Stromal cell of bone marrow (primary cell): ENCODE measurements around the gene CCDC69.
"Not testable (repeated sequence)": the region's sequence is repeated elsewhere in the genome, so short reads cannot be mapped to it uniquely, and the experiment has no call there.

Source experiments
- DNase-seq: peaks from one replicate; pipeline ENCODE4 v3.0.0-alpha.2; 2012; ENCODE audit warnings: low read depth

The CCDC69 gene

DNA sequence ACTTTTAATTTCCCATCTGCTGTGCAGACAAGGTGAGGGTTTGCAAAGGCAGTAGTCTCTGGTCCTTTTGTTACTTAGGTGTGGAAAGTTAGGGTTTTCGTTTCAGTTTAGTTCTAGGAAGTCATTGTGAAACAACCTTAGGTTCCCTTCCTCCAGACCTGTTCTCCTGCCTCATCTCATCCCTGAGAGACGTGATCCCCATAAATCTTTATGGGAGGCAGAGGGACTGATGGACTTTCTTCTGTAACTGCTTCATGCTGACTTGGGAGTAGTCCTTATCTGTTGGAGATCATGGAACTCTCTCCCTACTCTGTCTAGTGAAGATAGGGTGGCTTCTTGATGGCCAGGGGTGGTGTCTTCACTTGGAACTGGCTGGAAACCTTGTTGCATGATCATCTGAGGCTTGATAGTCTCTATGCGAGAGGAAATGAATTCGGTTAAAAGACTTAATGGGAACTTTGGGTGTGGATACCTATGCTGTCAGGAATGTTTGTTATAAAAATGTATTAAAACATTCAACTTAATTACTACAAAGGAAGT is 21.9 kb upstream of the CCDC69 start:
- no peak for DNase-seq

DNA sequence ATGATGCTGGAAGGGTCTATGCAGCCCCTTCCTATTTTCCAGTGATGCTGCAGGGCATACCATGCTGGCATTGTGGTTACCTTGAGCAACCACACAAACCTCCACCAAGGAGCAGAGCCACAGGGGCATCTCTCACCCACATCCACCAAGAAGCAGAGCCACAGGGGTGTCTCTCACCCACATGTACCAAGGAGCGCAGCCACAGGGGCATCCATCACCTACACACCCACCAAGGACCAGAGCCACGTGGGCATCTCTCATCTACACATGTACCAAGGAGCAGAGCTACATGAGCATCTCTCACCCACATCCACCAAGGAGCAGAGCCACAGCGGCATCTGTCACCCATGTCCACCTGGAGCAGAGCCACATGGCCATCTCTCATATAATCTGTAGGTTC is 20.3 kb upstream of the CCDC69 start:
- no peak for DNase-seq

DNA sequence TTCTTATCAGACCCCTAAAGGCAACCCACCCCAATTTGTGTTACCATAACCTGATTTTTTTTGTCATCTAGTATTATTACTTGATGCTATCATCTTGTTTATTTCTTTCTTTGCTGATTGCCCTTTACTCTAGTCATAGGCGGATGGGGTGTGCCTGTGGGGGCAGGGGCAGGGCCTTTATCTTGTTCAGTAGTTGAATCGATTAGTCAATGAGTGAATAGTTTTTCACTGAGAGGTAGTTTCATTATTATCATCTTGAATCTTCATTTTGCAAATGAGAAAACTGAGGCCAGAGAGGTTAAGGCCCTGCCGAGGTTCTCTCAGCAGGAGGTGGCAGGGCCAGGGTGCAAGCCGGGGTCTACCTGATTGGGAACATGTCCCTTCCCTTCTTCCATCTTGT is 19.7 kb upstream of the CCDC69 start:
- DNase-seq = no peak

DNA sequence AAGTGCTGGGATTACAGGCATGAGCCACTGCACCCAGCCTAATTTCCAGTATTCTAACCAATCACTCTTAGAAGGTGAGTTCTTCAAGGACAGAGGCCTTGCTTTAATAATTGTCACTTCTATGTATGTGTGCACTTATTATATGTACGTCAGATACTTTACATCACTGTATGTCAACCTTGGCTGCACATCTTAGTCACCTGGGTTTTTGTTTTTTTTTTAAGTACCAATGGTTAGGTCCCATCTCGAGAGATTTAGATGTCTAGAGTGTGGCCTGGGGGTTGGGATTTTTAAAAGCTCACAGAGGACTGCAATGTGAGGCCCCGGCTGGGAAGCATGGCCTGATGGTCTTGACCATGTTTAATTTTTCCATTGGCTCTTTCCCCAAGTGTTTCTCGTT is 19.2 kb upstream of the CCDC69 start:
- DNase-seq = no peak

DNA sequence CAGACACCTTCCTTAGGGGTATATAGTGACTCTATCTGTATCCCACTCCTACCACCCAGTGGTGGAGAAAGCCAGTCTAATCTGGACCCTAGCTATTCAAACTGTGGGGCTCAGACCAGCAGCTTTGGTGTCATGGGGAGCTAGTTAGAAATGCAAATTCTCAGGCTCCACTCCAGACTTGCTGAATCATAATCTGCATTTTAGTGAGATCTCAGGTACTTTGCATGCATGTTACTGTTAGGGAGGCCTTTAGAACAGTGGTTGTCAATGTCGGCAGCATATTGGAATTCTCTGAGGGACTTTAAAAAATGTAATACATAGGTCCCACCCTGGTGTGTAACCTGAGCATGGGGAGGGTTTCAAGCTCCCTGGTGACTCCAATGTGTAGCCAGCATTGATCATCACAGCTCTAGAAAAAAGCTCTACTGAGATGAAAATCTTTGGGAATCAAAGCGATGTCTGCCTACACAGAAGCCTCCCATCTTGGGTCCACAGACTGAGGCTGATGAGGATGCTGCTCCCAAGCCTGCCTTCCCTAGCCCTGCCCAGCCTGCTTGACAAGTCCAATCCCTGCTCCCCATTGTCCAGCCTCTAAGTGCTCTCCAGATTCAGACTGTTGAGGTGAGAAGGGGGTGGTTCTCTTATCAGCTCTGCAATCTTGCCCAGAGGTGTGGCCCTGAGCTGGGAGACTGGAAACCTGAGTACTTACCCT is 17.2 kb upstream of the CCDC69 start:
- no peak for DNase-seq

DNA sequence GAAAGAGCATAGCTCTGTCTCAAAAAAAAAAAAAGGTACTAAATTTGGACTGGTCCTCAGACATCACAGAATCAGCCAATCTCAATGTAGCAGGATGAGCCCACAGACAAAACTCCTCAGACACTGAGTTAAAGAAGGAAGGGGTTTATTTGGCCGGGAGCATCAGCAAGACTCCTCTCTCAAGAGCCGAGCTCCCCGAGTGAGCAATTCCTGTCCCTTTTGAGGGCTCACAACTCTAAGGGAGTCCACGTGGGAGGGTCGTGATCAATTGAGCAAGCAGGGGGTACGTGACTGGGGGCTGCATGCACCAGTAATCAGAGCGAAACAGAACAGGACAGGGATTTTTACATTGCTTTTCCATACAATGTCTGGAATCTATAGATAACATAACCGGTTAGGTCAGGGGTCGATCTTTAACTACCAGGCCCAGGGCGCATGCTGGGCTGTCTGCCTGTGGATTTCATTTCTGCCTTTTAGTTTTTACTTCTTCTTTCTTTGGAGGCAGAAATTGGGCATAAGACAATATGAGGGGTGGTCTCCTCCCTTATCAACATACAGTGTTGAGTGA is 16.5 kb upstream of the CCDC69 start:
- not testable (repeated sequence) for DNase-seq

DNA sequence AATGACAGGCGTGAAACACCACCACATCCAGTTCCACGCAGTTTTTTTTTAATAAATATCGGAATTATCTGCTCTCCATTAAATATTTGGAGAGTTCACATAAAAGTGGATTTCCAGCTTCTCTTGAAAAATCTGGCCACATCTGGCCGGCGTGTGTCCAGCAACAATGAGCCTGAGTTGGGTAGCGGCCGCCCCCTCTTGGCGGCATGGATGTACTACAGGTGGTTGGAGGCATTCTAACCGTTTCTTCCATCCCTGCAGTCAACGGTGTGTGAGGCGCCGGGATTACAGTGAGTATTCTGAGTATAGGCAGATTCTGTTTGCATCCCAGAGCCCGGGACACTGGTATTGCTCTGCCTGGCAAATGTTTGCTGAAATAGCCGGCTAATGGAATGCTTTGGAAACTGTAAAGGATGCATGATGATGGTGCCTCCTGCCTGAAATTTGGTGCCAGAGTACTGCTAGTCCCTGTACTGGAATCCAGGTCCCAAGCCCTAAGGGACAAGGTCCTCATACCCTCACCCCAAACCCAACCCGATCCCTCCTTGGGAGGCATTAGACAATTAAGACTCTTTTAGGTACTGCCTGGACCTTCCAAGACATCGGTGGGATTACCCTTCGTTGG is 15.5 kb upstream of the CCDC69 start:
- DNase-seq = peak; percentile 45

DNA sequence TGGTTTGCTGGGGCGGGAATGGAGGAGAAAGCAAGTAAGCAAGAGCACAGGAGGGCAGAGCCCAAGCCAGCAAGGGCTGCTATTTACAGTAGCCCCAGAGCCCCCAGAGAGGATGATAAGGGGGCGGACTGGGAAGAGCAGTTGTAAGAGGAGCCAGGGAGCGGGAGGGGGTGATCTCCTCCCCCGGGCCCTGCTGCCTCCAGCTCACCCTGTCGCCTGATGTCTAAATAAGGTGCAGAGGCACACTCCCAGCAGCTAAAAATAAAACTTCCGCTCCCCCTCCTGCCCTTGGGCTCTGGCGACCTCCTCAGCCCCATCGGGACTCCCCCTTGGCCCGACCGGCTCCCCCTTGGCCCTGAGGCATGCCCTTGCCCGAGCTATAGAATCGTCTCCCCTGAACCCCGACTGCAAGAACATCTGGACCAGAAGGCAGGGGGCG is 14.4 kb upstream of the CCDC69 start:
- DNase-seq = no peak

DNA sequence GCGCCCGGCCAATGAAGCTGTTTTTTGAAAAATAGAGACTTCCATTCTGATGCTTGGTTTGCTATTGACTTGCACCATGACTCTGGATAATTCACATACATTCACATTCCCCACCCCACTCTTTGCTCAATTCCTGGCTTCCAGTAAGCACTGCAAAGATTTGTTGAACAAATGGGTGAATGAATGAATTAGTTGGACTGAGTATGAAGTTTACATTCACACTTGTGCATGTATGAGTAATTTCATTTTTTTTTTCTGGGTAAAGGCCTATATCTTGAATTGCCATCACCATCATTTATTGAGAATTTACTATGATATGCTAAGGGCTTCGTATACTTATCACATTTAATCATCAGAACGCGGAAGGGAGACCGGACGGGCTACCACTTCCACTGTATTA is 13.8 kb upstream of the CCDC69 start:
- DNase-seq = no peak

DNA sequence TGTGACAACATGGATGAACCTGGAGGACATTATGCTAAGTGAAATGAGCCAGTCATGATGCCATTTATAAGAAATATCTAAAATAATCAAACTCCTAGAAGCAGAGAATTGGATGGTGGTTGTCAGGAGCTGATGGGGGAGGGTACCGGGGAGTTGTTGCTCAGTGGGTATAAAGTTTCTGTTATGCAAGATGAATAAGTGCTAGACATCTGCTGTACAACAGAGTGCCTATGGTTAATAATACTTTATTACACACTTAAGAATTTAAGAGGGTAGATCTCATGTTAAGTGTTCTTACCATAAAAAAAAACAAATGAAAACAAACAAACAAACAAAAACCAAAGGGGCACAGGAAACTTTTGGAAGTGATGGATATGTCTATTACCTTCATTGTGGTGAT is 13.0 kb upstream of the CCDC69 start:
- no peak for DNase-seq

DNA sequence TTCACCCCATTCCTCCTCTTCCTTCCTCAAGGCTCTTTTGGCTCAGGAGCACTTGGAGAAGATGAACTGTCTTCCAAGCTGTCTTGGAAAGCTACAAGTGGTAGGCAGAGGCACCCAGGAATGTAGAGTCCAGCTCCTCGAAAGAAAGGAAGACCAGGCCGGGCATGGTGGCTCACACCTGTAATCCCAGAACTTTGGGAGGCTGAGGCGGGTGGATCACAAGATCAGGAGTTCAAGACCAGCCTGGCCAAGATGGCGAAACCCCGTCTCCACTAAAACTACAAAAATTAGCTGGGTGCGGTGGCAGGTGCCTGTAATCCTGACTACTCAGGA is 11.3 kb upstream of the CCDC69 start:
- DNase-seq = not testable (repeated sequence)

DNA sequence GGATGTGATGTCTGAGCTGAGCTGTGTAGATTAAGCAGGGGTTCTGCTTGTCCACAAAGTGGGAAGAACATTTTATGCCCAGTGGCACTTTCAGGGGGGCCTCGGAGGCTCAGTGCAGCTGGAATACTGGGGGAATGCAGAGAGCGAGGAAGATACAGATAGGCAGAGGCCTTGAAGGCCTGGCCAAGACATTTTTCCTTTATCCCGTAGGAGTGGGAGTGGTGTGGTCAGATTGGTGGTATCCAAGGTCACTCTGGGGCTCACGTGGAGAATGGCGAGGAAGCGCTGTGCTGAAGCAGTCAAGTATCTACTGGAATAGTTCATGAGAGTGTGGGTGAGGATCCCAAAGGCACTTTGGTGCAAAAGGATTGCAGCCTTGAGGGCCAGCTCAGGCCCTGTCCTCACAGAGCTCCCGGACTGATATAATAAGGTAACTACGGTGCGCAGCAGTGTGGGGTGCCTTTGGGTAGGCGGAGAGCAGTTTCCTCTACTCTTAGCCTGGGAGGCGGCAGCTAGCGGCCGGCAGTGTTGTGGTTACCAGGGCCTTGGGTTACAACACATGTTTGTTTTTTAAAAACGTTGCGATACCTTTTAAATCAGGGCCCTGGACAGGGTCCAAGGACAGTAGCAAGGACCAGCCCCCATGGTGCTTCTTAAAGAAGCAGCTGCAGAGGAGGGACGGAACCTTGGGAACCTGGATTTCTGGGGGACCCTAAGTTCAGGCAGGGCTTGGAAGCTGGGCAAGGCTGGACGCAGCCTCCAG is 10.8 kb upstream of the CCDC69 start:
- no peak for DNase-seq

DNA sequence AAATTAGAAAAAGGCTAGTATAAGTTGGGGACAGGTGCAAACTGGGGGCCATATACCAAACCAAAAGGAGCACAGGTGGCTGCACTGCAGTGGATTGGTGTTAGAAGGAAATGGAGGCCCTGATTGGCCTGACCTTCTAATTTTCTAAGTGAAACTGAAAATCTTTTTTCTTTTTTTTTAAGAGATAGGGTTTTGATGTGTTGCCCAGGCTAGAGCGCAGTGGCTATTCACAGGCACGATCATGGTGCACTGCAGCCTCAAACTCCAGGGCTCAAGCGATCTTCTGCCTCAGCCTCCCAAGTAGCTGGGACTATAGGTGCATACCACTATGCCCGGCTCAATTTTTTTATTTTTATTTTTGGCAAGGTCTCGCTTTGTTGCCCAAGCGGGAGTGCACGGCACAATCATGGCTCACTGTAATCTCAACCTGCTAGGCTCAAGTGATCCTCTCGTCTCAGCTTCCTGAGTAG is 9.8 kb upstream of the CCDC69 start:
- DNase-seq = no peak

DNA sequence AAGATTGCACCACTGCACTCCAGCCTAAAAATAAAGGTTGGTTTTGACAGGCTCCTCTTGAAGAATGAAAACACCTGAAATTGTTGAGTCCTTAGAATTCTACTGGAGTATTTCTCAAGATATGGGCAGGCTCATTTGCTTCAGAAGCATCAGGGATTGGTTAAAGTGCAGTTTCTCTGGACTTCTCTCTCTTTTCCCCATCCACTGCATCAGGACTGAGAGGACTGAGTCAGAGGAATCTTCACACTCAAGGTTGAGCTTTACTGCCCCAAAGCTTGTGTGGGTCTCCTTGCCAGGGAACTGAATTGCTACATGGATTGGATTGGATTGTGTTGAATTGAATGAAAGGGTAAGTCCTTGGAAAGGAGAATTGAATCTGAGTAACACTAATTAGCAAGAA is 7.5 kb upstream of the CCDC69 start:
- DNase-seq = no peak

DNA sequence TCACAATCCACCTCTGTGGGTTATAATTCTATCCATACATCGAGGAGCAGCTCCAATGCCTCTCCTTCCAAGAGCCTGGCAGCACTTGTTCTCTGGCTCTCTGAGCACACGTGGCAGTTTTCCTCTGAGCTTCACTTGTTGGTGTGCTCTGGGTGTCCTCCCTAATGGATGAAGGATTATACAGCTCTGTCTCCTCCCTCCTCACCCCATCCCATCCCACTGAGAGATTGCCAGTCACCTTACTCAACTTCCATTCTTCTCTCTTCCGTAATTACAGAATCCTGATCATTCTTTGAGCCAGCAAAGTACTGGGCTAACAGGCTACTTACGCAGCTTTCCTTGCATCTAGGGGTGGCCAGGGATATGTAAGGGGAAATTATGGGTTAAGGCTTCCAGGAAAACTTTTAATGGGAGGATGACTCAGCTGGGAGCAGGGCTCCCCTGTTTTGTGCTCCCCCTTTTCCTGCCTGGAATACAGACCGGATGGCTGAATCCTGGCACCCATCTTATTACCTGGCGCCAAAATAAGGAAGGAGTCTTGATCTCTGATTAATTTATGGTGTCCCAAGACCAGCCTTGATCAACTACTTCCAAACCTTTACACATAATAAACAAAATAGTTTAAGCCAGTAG is 6.3 kb upstream of the CCDC69 start:
- no peak for DNase-seq

DNA sequence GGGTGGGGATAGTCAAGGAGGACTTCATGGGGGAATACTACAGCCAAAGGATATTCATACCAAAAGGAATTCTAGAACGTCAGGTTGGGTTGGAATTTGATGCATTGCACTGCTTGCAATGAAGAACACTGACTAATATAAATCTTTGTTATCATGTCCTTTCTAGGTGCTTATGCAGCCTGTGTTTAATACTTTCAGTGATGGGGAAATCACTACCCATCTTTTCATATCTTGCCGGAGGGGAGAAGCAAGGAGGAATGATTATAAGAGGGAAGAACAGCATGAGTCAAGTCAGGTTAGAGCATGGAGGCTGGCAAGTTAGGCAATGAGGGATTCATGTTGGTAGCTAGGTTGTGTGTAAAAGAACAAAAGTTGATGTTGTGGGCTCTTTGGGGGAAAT is 5.1 kb upstream of the CCDC69 start:
- no peak for DNase-seq

DNA sequence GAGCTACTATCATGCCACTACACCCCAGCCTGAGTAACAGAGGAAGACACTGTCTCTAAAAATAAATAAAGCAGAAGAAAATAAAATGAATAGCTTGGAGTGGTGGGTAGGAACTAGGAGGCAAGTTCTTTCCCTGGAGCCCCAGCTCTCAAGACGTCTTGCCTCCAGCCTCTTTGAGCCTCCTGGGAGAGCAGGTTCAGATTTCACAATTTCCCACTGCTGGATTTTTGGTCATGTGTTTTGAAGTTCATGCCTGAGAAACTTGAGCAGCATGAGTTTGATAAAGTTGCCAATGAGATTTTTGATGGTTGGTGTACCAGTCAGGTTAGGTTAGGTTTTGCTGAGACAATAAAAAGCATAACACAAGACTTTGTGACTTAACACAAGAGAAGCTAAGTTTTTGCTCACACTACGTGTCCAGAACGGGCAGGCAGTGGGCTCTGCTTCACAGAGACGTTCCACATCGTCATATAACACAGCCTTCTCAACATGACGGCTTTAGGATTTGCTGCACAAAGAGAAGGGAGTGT is 4.1 kb upstream of the CCDC69 start:
- no peak for DNase-seq

DNA sequence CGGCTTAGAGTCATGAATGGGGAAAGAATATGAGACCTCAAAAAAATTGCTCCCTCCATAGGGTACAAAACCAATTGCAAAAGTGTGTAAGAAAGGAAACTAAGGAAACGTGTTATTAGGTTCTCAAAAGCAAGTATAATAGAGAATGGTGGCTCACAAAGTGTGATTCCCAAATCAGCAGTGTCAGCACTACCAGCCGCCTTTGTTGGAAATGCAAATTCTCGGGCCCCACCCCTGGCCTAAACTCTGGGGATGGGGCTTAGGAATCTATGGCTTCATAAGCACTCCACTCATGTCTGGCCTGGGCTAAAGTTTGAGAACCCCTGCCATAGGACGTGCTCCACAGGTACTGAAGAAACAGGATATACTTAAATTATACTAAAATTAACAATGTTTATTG is 1.6 kb upstream of the CCDC69 start:
- no peak for DNase-seq

DNA sequence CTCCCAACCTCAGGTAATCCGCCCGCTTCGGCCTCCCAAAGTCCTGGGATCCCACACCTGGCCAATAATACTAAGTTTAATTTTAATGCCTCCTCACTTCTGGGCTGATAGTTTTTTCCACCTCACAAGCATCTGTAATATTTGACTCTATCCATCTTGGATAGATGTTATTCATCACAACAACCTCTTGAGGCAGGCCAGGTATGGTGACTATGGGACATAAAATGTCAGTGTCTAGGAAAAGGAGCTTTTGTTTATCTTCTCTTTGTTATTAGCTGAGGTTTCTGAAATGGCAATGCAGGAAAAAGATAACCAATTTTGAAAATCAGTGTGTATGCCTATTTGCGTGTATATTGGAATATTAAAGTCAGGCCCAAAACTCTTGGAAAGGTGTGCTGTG is 1.2 kb upstream of the CCDC69 start:
- DNase-seq = no peak

DNA sequence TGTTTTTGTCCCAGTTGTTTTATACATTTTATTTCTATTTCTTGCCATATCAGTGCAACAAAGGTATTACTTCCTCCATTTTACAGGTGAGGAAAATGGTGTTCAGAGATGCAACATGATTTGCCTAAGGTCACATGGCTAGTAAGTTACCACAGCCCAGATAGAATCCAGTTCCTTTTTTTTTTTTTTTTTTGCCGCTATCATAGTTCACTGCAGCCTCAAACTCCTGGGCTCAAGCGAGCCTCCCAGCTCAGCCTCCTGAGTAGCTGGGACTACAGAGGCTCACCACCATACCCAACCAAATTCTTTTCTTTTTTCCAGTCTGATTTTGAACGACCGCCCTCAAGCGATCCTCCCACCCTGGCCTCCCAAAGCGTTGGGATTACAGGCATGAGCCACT is 480 bp upstream of the CCDC69 start:
- DNase-seq = no peak

DNA sequence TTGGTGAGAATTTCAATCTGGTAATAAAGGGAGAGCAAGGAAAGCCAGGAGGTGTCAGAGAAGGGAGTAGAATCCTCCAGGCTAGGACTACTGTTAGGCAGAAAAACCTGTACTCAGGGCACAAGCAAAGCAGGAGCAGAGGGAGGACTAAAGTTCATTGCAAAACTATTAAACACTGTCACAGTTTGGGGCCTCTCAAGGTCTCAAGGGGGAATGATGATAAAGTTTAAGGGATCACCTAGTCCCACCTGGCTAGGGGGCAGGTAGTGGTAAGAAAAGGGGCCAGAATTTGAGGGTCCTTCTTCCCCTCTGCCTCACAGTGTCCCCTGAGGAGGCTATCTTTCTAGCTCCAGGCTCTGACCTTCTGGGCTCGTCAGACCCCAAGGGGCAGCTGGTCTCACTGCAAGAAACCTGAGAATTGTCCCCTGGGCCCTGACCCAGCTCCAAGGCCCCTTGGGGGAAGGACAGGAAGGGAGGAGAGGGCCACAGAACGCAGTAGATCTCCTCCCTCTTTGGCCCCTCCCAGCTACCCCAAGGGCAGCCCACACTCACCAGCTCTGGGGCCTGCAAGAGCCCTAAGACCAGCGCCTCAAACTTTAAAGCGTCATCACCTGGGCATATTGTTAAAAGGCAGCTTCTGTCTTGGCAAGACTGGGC is 974 bp downstream of the CCDC69 start:
- no peak for DNase-seq
